T-helper 2 cell treated with Interferon-gamma antibody and Interleukin-4, amounts not matched to agents 5 μg/mL and 100 μg/mL, for 36 hours (primary cell): ENCODE data around the gene CEP112.

ENCODE experiments used
- DNase-seq: peaks from one replicate; pipeline ENCODE4 v3.0.0; 2021; ENCODE audit warnings: low spot score
- H3K27ac Mint-ChIP-seq: one replicate; pipeline ENCODE4 v1.8.0; 2021; ENCODE audit warnings: mild to moderate bottlenecking, mixed read lengths
- H3K27me3 Mint-ChIP-seq: one replicate; pipeline ENCODE4 v1.8.0; 2021; ENCODE audit warnings: low read depth, mixed read lengths
- H3K36me3 Mint-ChIP-seq: one replicate; pipeline ENCODE4 v1.8.0; 2021; ENCODE audit warnings: low read depth, mixed read lengths
- H3K4me1 Mint-ChIP-seq: one replicate; pipeline ENCODE4 v1.8.0; 2021; ENCODE audit warnings: low read depth, mixed read lengths
- H3K4me3 Mint-ChIP-seq: one replicate; pipeline ENCODE4 v1.8.0; 2022; ENCODE audit warnings: mild to moderate bottlenecking, moderate library complexity, mixed read lengths
- H3K9me3 Mint-ChIP-seq: one replicate; pipeline ENCODE4 v1.8.0; 2021; ENCODE audit warnings: mixed read lengths

The CEP112 gene

DNA sequence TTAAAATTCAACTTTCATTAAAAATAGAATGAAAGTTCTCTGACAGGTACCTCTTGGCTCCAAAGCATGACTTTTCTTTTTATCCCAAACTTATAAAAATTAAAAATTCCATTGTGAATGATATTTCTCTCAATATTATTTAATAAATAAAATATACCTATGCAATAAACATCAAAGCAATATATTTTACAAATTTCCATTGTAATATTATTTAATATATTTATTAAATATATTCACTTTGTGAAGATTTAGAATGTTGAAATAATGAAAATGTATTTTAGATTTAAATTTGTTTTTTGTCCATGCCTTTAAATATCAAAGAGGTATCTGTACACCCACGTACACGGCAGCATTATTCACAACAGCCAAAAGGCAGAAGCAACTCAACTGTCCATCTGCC lies 147.8 kb downstream of the CEP112 start:
- Mint-ChIP-seq H3K9me3 (no peaks in the 10 kb centered on the region), H3K4me1 (no peaks in the 10 kb centered on the region), H3K27ac (no peak overlapping the region), H3K27me3 (no peaks in the 10 kb centered on the region), H3K36me3 (no peaks in the 10 kb centered on the region), H3K4me3 (no peak overlapping the region)
- no peak for DNase-seq

DNA sequence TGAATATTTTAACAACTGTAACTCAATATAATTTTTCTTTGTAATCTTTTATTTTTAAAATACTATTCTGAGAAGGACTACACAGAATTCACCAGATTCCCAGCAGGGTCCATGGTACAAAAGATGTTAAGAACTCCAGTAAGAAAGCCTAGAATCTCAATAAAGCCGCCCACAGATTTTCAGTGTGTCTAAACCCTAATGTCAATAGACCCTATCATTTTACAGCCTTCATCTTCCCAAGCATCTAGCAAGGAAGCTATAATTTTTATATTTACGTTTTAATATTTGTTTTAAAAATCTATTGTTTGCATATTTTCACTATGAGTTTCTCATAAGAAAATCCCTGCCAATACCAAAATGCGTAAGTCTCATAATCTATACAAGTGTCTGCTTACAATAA lies 148.5 kb downstream of the CEP112 start:
- peaks cover 5% of the 10 kb centered on the region for H3K27me3 Mint-ChIP-seq
- H3K4me1 Mint-ChIP-seq, result no peaks in the 10 kb centered on the region
- no peaks in the 10 kb centered on the region for H3K9me3 Mint-ChIP-seq
- H3K4me3 Mint-ChIP-seq, result no peak overlapping the region
- H3K36me3 Mint-ChIP-seq, result no peaks in the 10 kb centered on the region
- no peak for DNase-seq
- no peak overlapping the region for H3K27ac Mint-ChIP-seq

DNA sequence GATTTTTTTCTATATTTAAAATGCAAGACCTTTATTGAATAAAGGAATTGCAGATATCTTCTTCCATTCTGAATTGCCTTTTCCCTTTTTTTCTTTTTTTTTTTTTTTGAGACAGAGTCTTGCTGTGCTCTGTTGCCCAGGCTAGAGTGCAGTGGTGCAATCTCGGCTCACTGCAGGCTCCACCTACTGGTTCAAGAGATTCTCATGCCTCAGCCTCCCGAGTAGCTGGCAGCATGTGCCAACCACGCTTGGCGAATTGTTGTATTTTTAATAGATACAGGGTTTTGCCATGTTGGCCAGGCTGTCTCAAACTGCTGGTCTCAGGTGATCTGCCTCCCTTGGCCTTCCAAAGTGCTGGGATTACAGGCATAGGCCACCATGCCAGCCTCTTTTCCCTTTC lies 151.5 kb downstream of the CEP112 start:
- H3K27me3 Mint-ChIP-seq, result peaks cover 8% of the 10 kb centered on the region
- no peak overlapping the region for H3K27ac Mint-ChIP-seq
- H3K36me3 Mint-ChIP-seq, result no peaks in the 10 kb centered on the region
- no peak overlapping the region for H3K4me3 Mint-ChIP-seq
- no peak for DNase-seq
- no peaks in the 10 kb centered on the region for H3K9me3 Mint-ChIP-seq
- H3K4me1 Mint-ChIP-seq, result no peaks in the 10 kb centered on the region

DNA sequence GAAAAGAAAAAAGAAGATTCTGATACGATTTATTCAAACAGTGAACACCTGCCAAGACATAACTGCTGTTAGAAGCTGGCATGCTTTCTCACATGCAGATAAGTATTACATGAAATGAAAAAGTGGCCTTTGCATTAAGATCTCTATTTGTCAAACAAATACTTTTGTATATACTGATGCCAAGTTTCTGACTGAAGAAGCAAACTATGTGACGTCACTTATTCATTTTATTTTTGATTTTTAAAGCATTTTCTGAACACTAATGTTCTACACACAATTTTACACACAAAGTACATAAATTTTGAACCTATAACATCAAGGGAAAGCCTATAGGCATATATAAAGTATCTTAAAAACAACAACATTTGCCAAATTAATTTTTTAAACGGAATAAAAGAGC lies 153.8 kb downstream of the CEP112 start:
- Mint-ChIP-seq H3K4me3 (no peak overlapping the region), H3K27me3 (peaks cover 8% of the 10 kb centered on the region), H3K4me1 (no peaks in the 10 kb centered on the region), H3K36me3 (no peaks in the 10 kb centered on the region), H3K27ac (no peak overlapping the region), H3K9me3 (no peaks in the 10 kb centered on the region)
- DNase-seq, result no peak

DNA sequence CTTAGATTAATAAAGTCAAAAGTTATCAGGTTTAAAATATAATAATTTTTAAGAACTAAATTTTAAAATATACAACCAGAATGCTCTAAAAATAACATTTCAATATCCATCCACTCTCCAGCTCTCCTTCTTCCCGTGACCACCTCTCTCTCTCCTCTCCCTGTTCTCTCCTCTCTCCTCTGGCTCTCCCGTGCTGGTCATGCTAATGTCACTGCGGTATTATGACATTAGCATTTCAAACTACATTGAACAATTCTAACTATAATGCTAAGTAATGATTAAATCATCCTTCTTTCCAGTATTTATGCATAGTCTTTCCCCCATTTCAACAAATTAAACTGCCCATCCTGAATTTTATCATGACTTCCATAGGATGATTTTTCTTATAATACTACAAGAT lies 154.7 kb downstream of the CEP112 start:
- no peak for DNase-seq
- Mint-ChIP-seq H3K9me3 (no peaks in the 10 kb centered on the region), H3K27me3 (peaks cover 8% of the 10 kb centered on the region), H3K27ac (no peak overlapping the region), H3K4me3 (no peak overlapping the region), H3K36me3 (no peaks in the 10 kb centered on the region), H3K4me1 (peaks cover 2% of the 10 kb centered on the region)

DNA sequence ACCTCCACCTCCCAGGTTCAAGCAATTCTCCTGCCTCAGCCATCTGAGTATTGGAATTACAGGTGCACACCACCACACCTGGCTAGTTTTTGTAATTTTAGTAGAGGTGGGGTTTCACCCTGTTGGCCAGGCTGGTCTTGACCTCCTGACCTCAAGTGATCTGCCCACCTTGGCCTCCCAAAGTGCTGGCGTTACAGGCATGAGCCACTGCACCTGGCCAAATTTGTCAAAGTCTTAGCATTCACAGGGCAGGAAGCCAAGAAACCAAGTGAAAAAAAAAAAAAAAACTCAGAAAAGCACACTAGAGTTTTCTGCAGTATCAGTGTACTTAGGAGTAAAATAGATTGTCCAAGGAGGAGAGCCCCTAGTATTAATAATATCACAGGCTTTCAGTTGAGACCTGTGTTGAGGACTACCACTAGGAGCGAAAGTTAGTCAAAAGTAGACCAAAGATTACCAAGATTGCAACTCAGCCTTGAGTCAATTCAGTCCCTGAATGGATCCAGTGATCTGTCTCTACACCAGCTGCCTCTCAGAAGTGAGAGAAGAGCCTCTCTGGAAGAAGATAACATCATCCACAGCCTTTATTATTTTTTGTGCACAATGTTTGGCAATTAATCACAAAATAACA lies 159.7 kb downstream of the CEP112 start:
- no peak overlapping the region for H3K27ac Mint-ChIP-seq
- peak; percentile 13 for DNase-seq
- H3K36me3 Mint-ChIP-seq, result no peaks in the 10 kb centered on the region
- peaks cover 3% of the 10 kb centered on the region for H3K4me1 Mint-ChIP-seq
- no peaks in the 10 kb centered on the region for H3K9me3 Mint-ChIP-seq
- no peak overlapping the region for H3K4me3 Mint-ChIP-seq
- peaks cover 4% of the 10 kb centered on the region for H3K27me3 Mint-ChIP-seq

DNA sequence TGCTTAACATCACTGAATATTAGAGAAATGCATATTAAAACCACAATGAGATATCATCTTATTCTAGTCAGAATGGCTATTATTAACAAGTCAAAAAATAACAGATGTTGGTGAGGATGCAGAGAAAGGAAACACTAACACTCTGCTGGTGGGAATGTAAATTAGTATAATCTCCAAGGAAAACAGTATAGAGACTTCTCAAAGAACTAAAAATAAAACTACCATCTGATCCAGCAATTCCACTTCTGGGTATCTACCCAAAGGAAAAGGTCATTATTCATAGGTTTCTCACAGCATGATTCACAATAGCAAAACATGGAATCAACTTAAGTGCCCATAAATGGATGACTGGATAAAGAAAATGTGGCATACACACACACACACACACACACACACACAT lies 166.4 kb downstream of the CEP112 start:
- Mint-ChIP-seq H3K9me3 (peaks cover 22% of the 10 kb centered on the region), H3K4me1 (no peaks in the 10 kb centered on the region), H3K4me3 (no peak overlapping the region), H3K36me3 (no peaks in the 10 kb centered on the region), H3K27ac (no peak overlapping the region), H3K27me3 (peaks cover 2% of the 10 kb centered on the region)
- no peak for DNase-seq

DNA sequence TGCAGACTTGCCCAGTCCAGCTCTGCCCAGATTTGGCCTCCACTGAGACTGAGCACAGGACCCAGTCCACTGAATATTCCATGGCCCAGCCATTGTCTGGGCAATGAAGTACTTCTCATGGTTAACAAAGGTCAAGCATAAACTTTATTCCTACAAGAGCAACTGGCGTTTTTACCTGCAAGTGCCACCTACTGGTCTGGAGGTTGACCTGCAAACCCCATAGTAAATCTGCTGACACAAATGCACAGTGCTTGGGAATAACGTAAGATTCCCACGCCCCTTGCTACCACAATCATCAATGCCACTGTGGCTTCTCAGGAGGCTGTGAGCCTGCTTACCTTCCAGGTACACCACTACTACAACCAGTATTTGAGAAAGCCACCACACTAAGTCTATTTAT lies 170.2 kb downstream of the CEP112 start:
- Mint-ChIP-seq H3K36me3 (no peaks in the 10 kb centered on the region), H3K9me3 (peaks cover 22% of the 10 kb centered on the region), H3K27ac (no peak overlapping the region), H3K4me3 (no peak overlapping the region), H3K4me1 (no peaks in the 10 kb centered on the region), H3K27me3 (peaks cover 4% of the 10 kb centered on the region)
- DNase-seq, result no peak

DNA sequence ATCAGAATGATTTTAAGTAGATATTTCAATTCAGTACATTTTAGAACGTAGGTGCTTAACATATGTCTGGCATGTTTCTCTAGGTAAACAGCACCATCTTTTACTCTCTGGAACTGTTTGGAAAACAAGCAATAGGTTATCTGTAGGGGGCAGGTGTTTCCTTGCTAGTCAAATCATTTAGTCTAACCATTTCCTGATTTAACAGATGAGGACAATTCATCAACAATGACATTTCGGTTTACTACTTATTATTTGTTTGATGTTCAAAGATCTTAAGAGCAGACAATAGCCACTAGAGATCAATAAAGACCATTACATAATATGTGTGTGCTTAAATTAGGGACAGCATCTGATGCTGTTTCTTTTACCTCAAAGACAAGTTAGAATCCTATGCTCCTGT lies 173.1 kb downstream of the CEP112 start:
- Mint-ChIP-seq H3K27me3 (peaks cover 10% of the 10 kb centered on the region), H3K4me1 (no peaks in the 10 kb centered on the region), H3K4me3 (no peak overlapping the region), H3K36me3 (no peaks in the 10 kb centered on the region), H3K9me3 (peaks cover 9% of the 10 kb centered on the region), H3K27ac (no peak overlapping the region)
- no peak for DNase-seq

DNA sequence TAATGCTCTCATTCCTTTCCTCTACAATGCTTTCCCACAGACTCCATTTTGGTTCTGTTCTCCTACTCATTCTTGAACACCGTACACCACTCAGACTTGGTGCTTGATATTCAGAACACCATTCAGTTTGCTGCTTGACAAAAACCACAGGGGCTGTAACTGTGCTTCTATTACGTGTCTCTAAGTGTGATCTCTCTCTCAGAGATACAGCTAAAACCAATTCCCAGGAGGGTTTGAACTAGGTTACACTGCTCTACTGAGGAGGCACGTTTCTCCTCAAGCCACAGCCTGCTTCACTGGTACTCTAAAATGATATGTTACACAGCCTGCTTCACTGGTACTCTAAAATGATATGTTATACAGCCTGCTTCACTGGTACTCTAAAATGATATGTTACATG lies 175.7 kb downstream of the CEP112 start:
- Mint-ChIP-seq H3K4me1 (no peaks in the 10 kb centered on the region), H3K9me3 (no peaks in the 10 kb centered on the region), H3K4me3 (no peak overlapping the region), H3K36me3 (no peaks in the 10 kb centered on the region), H3K27me3 (peaks cover 10% of the 10 kb centered on the region), H3K27ac (no peak overlapping the region)
- no peak for DNase-seq

DNA sequence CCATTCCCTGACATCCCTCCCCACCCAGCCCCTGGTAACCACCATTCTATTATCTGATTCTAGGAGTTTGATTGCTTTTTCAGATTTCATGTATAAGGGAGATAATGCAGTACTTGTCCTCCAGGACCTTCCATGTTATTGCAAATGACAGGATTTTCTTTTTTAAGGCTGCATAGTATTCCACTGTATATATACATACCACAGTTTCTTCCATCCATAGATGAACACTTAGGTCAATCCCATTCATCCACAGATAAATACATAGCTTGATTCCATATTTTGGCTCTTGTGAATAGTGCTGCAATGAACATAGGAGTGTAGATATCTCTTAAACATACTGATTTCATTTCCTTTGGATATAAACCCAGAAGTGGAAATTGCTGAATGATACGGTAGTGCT lies 183.3 kb downstream of the CEP112 start:
- Mint-ChIP-seq H3K27ac (no peak overlapping the region), H3K4me1 (no peaks in the 10 kb centered on the region), H3K27me3 (peaks cover 8% of the 10 kb centered on the region), H3K4me3 (no peak overlapping the region), H3K9me3 (peaks cover 6% of the 10 kb centered on the region), H3K36me3 (no peaks in the 10 kb centered on the region)
- no peak for DNase-seq

DNA sequence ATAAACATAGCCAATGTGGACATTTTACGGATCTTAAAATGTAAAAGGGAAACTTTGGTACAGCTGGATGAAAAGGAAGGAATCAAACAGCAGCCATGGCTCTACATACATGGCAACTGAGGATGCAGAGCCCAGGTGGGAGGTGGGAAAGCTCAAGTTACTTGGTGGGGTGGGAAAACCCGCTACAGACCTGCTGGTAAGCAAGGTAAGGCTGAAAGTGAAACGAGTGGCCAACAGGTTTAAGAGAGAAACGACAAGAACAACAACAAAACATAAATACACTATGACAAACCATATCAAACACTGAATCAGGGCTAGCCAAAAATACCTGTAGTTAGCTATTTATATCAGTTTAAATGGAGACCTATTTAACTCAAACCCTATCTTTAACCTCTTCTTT lies 185.3 kb downstream of the CEP112 start:
- no peaks in the 10 kb centered on the region for H3K36me3 Mint-ChIP-seq
- no peak overlapping the region for H3K4me3 Mint-ChIP-seq
- peaks cover 6% of the 10 kb centered on the region for H3K9me3 Mint-ChIP-seq
- H3K4me1 Mint-ChIP-seq, result no peaks in the 10 kb centered on the region
- no peak for DNase-seq
- peaks cover 8% of the 10 kb centered on the region for H3K27me3 Mint-ChIP-seq
- no peak overlapping the region for H3K27ac Mint-ChIP-seq

DNA sequence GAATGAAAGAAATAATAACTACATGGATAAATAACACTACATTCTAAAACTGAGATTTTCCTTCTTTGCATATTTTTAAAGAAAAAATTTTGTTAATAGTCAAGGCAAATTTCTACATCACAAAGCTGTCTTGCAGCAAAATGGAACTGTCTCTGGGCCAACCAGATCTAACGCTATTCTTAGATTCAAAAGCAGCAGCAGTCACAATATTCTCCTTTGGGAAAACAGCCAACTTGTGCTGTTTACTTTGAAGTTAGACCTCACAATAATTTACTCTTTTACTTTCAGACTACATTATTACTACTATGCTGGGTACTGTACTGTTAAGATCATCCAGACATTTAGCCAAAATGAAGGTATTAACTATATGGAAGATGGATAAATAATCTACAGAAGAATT lies 189.1 kb downstream of the CEP112 start:
- H3K4me1 Mint-ChIP-seq, result peaks cover 6% of the 10 kb centered on the region
- H3K4me3 Mint-ChIP-seq, result no peak overlapping the region
- peaks cover 9% of the 10 kb centered on the region for H3K27me3 Mint-ChIP-seq
- no peaks in the 10 kb centered on the region for H3K36me3 Mint-ChIP-seq
- no peak overlapping the region for H3K27ac Mint-ChIP-seq
- H3K9me3 Mint-ChIP-seq, result no peaks in the 10 kb centered on the region
- no peak for DNase-seq

DNA sequence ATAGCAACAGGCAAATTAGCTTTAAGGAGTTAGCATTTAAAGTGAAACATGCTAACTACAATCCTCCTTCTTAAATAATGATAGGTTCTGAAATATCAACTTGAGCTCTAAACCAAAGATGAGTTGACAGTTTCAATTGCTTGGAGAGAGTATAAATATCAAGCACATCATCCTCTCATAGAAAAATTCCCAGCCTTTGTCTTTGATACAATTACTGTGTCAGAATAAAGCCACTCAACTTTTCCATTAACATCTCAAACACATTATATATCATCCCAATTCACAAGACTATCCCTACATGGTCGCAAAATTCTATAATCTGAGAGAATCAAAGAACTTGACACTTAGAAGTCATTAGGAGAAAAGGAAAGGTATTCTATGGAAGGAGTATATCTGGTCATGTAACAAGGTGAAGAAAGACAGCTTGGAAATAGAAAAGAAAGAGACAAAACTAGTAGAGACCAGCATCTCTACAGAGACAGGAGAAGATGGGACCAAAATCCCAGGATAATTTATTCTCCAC lies 189.8 kb downstream of the CEP112 start:
- H3K4me1 Mint-ChIP-seq, result peaks cover 6% of the 10 kb centered on the region
- no peaks in the 10 kb centered on the region for H3K9me3 Mint-ChIP-seq
- no peak overlapping the region for H3K4me3 Mint-ChIP-seq
- no peak overlapping the region for H3K27ac Mint-ChIP-seq
- peaks cover 7% of the 10 kb centered on the region for H3K27me3 Mint-ChIP-seq
- DNase-seq, result no peak
- no peaks in the 10 kb centered on the region for H3K36me3 Mint-ChIP-seq

DNA sequence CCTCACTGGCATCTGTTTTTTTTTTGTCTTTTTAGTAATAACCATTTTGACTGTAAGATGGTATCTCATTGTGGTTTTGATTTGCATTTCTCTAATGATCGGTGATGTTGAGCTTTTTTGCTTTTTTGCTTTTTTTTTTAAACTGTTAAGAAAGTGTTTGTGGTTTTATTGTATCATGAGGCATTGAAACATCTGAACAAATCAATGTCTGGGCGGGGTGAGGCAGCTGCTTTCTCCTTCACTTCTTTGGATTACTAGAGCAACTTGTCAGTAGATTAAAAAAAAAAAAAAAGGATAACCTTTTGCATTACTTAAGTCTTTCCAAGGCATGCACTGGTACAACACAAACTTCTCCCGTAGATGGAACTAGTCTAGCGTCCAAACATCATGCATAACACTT lies 191.7 kb downstream of the CEP112 start:
- Mint-ChIP-seq H3K27ac (no peak overlapping the region), H3K9me3 (no peaks in the 10 kb centered on the region), H3K4me1 (peaks cover 6% of the 10 kb centered on the region), H3K36me3 (no peaks in the 10 kb centered on the region), H3K4me3 (no peak overlapping the region), H3K27me3 (peaks cover 7% of the 10 kb centered on the region)
- DNase-seq, result no peak
